ENCODE data around the gene HDAC3.

- TF ChIP-seq, protein P1, sequence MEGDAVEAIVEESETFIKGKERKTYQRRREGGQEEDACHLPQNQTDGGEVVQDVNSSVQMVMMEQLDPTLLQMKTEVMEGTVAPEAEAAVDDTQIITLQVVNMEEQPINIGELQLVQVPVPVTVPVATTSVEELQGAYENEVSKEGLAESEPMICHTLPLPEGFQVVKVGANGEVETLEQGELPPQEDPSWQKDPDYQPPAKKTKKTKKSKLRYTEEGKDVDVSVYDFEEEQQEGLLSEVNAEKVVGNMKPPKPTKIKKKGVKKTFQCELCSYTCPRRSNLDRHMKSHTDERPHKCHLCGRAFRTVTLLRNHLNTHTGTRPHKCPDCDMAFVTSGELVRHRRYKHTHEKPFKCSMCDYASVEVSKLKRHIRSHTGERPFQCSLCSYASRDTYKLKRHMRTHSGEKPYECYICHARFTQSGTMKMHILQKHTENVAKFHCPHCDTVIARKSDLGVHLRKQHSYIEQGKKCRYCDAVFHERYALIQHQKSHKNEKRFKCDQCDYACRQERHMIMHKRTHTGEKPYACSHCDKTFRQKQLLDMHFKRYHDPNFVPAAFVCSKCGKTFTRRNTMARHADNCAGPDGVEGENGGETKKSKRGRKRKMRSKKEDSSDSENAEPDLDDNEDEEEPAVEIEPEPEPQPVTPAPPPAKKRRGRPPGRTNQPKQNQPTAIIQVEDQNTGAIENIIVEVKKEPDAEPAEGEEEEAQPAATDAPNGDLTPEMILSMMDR (tag by site-specific recombination; IDR thresholded peaks at IDR 0.05) = no peak
- no peak for TF ChIP-seq SP3 (tag by site-specific recombination; IDR thresholded peaks at IDR 0.05)
- no peak for TF ChIP-seq SP2 (tag by site-specific recombination; IDR thresholded peaks at IDR 0.05)
- no peak for TF ChIP-seq KLF10 (tag by site-specific recombination; IDR thresholded peaks at IDR 0.05)
- no peak for TF ChIP-seq ZNF629 (tag by site-specific recombination; IDR thresholded peaks at IDR 0.05)
- no peak for TF ChIP-seq ZNF10 (tag by site-specific recombination; IDR thresholded peaks at IDR 0.05)
These were observed 38.1 kb upstream of the HDAC3 start for GRCh38 chr5:141674747-141675146.

Data from HEK293 (cell line).